Measurements from ENCODE around the gene CD8B2.
"Not testable (repeated sequence)": the region's sequence is repeated elsewhere in the genome, so short reads cannot be mapped to it uniquely, and the experiment has no call there.

- TF ChIP-seq ZFX (IDR thresholded peaks at IDR 0.05; ENCODE audit: borderline replicate concordance); CTCF (IDR thresholded peaks at IDR 0.05): not testable (repeated sequence)
Measured at GRCh38 chr2:106511934-106512333, 24.8 kb downstream of the CD8B2 start.
